HepG2 (cell line): Measurements from ENCODE around the gene ANXA7. TPM values are rescaled to one million over a fixed set of nuclear protein-coding genes. Genes with fewer than 3 reads are reported as not detected.

ENCODE experiments used
- AHR ChIP-seq: IDR thresholded peaks from 2 replicates; pipeline ENCODE4 v1.6.1; 2018; ENCODE audit warnings: missing genetic modification reagents, missing compliant biosample characterization
- CENPT ChIP-seq: sonication (generic); formaldehyde crosslinking; IDR thresholded peaks from 2 replicates; pipeline ENCODE4 v1.8.0; 2022; ENCODE audit warnings: low read depth, mild to moderate bottlenecking, moderate library complexity, missing genetic modification reagents
- CTCF ChIP-seq: sonication (generic); formaldehyde crosslinking; IDR thresholded peaks from 2 replicates; pipeline ENCODE4 v1.5.0; 2020; ENCODE audit warnings: mild to moderate bottlenecking, missing genetic modification reagents, moderate library complexity
- DNMT1 ChIP-seq: sonication (generic); formaldehyde crosslinking; IDR thresholded peaks from 2 replicates; pipeline ENCODE4 v1.5.1; 2020; ENCODE audit warnings: mild to moderate bottlenecking, missing genetic modification reagents
- EED ChIP-seq: sonication (generic); formaldehyde crosslinking; IDR thresholded peaks from 2 replicates; pipeline ENCODE4 v1.5.0; 2020; ENCODE audit warnings: mild to moderate bottlenecking, missing genetic modification reagents
- GZF1 ChIP-seq: sonication (generic); formaldehyde crosslinking; IDR thresholded peaks from 2 replicates; pipeline ENCODE4 v1.5.1; 2020; ENCODE audit warnings: mild to moderate bottlenecking, missing genetic modification reagents
- HCFC1 ChIP-seq: fragments of 150-350 bp; IDR thresholded peaks from 2 replicates; pipeline ENCODE4 v1.6.1; 2014; ENCODE audit warnings: low read depth, low read length
- HIC2 ChIP-seq: sonication (generic); formaldehyde crosslinking; IDR thresholded peaks from 2 replicates; pipeline ENCODE4 v1.9.0; 2022; ENCODE audit warnings: low read depth, missing genetic modification reagents
- HNF1A ChIP-seq, 2 experiments: sonication (generic) in 1 of 2; formaldehyde crosslinking in 1 of 2; IDR thresholded peaks; 2 replicates each; pipeline versions ENCODE4 v1.4.0 to v1.6.1; 2016 to 2020; ENCODE audit warnings: borderline replicate concordance in 1 of 2, low read depth in 1 of 2, mild to moderate bottlenecking in 1 of 2, missing genetic modification reagents in 1 of 2
- MAF1 ChIP-seq: sonication (generic); formaldehyde crosslinking; IDR thresholded peaks from 2 replicates; pipeline ENCODE4 v1.5.0; 2020; ENCODE audit warnings: missing genetic modification reagents, borderline replicate concordance
- SP2 ChIP-seq: sonication (generic); formaldehyde crosslinking; IDR thresholded peaks from 2 replicates; pipeline ENCODE4 v1.5.1; 2020; ENCODE audit warnings: mild to moderate bottlenecking, missing genetic modification reagents
- TRAFD1 ChIP-seq: sonication (generic); formaldehyde crosslinking; IDR thresholded peaks from 2 replicates; pipeline ENCODE4 v1.5.1; 2020; ENCODE audit warnings: missing genetic modification reagents, mild to moderate bottlenecking, borderline replicate concordance
- ZHX1 ChIP-seq: sonication (generic); formaldehyde crosslinking; IDR thresholded peaks from 2 replicates; pipeline ENCODE4 v1.8.1; 2022; ENCODE audit warnings: low read depth, mild to moderate bottlenecking, missing genetic modification reagents
- ZNF382 ChIP-seq: sonication (generic); formaldehyde crosslinking; IDR thresholded peaks from 2 replicates; pipeline ENCODE4 v1.5.0; 2020; ENCODE audit warnings: missing genetic modification reagents, mild to moderate bottlenecking, borderline replicate concordance
- ZNF619 ChIP-seq: sonication (generic); formaldehyde crosslinking; IDR thresholded peaks from 2 replicates; pipeline ENCODE4 v1.4.0; 2020; ENCODE audit warnings: mild to moderate bottlenecking, missing genetic modification reagents
- ZNF75D ChIP-seq: sonication (generic); formaldehyde crosslinking; IDR thresholded peaks from 2 replicates; pipeline ENCODE4 v1.8.1; 2023; ENCODE audit warnings: missing genetic modification reagents, mild to moderate bottlenecking, borderline replicate concordance
- ZNF761 ChIP-seq: sonication (generic); formaldehyde crosslinking; conservative IDR thresholded peaks from 2 replicates; pipeline ENCODE4 v1.4.0; 2020; ENCODE audit warnings: mild to moderate bottlenecking, missing genetic modification reagents
- polyA plus RNA-seq, 8 experiments: library from polyadenylated mRNA; depleted of rRNA in 3 of 8; stranded (reverse) in 7 of 8; unstranded in 1 of 8; fragments of >200 nt; fragmentation: Illumina TruSeq in 4 of 8; extraction: Trizol in 4 of 8; gene quantifications; 2 replicates each; pipeline versions ENCODE4 v1.2.1 to v1.2.3, GENCODE V29; 2011 to 2016; ENCODE audit warnings: low read depth in 4 of 8, missing spikeins in 1 of 8, mixed read lengths in 1 of 8; ENCODE audit not compliant: insufficient read depth in 1 of 8
- total RNA-seq, 5 experiments: library from RNA; depleted of rRNA; stranded (reverse); fragments of >200 nt; fragmentation: Illumina TruSeq; extraction: Trizol; gene quantifications; 2 replicates each; pipeline ENCODE4 v1.2.3, GENCODE V29; 2016; ENCODE audit warnings: low read depth in 1 of 5

Gene ANXA7
- total and polyA plus RNA-seq, 2 of the 13 experiments (the other 11 are each of a cell fraction or from before 2014, with no cell fraction given) = 54.8 to 89.0 TPM

GRCh38 chr10:73413108-73413527 lies 740 bp downstream of the ANXA7 start (continued):
- TF ChIP-seq ZHX1 (CRISPR knock-in tag) = peak; percentile 42; the same call in 1 of the 2 replicates
- TF ChIP-seq ZNF75D (CRISPR knock-in tag) = no peak
- TF ChIP-seq HCFC1 = no peak
- TF ChIP-seq DNMT1 = no peak
- TF ChIP-seq HNF1A (IDR thresholded peaks at IDR 0.05; ENCODE audit: low read depth) = no peak
- TF ChIP-seq HNF1A (CRISPR knock-in tag; IDR thresholded peaks at IDR 0.05; ENCODE audit: borderline replicate concordance) = no peak
- no peak for TF ChIP-seq ZNF761 (CRISPR knock-in tag)
- no peak for TF ChIP-seq AHR (CRISPR knock-in tag)
- no peak for TF ChIP-seq TRAFD1 (CRISPR knock-in tag)
- TF ChIP-seq GZF1 (CRISPR knock-in tag) = no peak
- TF ChIP-seq SP2 = no peak
- no peak for TF ChIP-seq ZNF619 (CRISPR knock-in tag)
- TF ChIP-seq EED (CRISPR knock-in tag) = 0 out of 2 replicates have a peak, but pooled peaks have one; percentile 11
- TF ChIP-seq HIC2 = no peak
- 0 out of 2 replicates have a peak, but pooled peaks have one; percentile 16 for TF ChIP-seq CENPT (CRISPR knock-in tag)
- no peak for TF ChIP-seq MAF1
- TF ChIP-seq ZNF382 (CRISPR knock-in tag) = no peak
- no peak for TF ChIP-seq CTCF (CRISPR knock-in tag)
